Mammary epithelial cell (primary cell): ENCODE measurements around the gene POFUT1.
"Not testable (repeated sequence)": the region's sequence is repeated elsewhere in the genome, so short reads cannot be mapped to it uniquely, and the experiment has no call there.

Experiments used
- EZH2 ChIP-seq: IDR thresholded peaks from 2 replicates; pipeline ENCODE4 v1.6.1; 2012; ENCODE audit warnings: low read length, inconsistent platforms, borderline replicate concordance
- TF ChIP-seq, protein P1 (sequence below), 2 donors: IDR thresholded peaks in 1 of 2; conservative IDR thresholded peaks in 1 of 2; 2 replicates each; pipeline ENCODE4 v1.5.1; 2011 to 2012; ENCODE audit warnings: inconsistent platforms in 2 of 2, low read length in 2 of 2, mild to moderate bottlenecking in 2 of 2, control low read depth in 1 of 2, low read depth in 1 of 2; ENCODE audit not compliant: insufficient read depth in 1 of 2; ENCODE audit errors: extremely low read depth in 1 of 2

DNA sequence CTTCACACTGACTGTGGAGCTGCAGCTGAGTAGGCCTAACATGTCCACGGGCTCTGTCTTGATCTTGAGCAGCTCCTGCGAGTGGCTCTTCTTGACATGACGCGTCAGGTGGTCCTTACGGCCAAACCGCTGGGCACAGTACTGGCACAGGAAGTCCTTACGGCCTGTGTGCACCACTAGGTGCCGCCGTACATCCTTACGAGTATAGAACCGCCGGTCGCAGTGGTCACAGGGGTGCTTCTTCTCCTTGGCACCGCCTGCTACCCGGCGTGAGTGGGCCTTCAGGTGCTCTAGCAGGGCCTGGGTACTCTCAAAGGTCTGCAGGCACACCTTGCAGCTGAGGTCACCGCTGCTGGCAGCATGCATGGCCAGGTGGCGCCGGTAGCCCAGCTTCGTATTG lies 10.5 kb upstream of the POFUT1 start:
- TF ChIP-seq, protein P1, sequence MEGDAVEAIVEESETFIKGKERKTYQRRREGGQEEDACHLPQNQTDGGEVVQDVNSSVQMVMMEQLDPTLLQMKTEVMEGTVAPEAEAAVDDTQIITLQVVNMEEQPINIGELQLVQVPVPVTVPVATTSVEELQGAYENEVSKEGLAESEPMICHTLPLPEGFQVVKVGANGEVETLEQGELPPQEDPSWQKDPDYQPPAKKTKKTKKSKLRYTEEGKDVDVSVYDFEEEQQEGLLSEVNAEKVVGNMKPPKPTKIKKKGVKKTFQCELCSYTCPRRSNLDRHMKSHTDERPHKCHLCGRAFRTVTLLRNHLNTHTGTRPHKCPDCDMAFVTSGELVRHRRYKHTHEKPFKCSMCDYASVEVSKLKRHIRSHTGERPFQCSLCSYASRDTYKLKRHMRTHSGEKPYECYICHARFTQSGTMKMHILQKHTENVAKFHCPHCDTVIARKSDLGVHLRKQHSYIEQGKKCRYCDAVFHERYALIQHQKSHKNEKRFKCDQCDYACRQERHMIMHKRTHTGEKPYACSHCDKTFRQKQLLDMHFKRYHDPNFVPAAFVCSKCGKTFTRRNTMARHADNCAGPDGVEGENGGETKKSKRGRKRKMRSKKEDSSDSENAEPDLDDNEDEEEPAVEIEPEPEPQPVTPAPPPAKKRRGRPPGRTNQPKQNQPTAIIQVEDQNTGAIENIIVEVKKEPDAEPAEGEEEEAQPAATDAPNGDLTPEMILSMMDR (conservative IDR thresholded peaks at IDR 0.05 in 1 of 2, IDR thresholded peaks at IDR 0.05 in 1 of 2; ENCODE audit: extremely low read depth in 1 of 2, insufficient read depth in 1 of 2, low read depth in 1 of 2, low read length in 2 of 2), result not testable (repeated sequence)
- not testable (repeated sequence) for TF ChIP-seq EZH2
